Neuron (in vitro differentiated cells): ENCODE data around the gene MLXIP.

Experiments
- H2AFZ ChIP-seq: one replicate; pipeline ENCODE4 v1.6.1; 2013; ENCODE audit warnings: low read depth, mild to moderate bottlenecking, inconsistent platforms, low read length, moderate library complexity
- H3K27me3 ChIP-seq: one replicate; pipeline ENCODE4 v1.6.1; 2013; ENCODE audit warnings: low read length; ENCODE audit not compliant: insufficient read depth
- H3K36me3 ChIP-seq: one replicate; pipeline ENCODE4 v1.6.1; 2013; ENCODE audit warnings: low read length; ENCODE audit not compliant: insufficient read depth
- H3K4me1 ChIP-seq: one replicate; pipeline ENCODE4 v1.6.1; 2013; ENCODE audit warnings: low read length; ENCODE audit not compliant: insufficient read depth
- H3K4me3 ChIP-seq: 2 replicates; pipeline ENCODE4 v1.5.1; 2013; ENCODE audit warnings: mild to moderate bottlenecking, low read length, moderate library complexity
- H3K9me3 ChIP-seq: one replicate; pipeline ENCODE4 v1.6.1; 2013; ENCODE audit warnings: low read length

MLXIP gene

GRCh38 chr12:122058549-122059149 lies 19.9 kb upstream of the MLXIP start:
- H2AFZ ChIP-seq, result no peak overlapping the region
- peaks cover 12% of the 10 kb centered on the region for H3K4me1 ChIP-seq
- peaks cover 61% of the 10 kb centered on the region for H3K36me3 ChIP-seq

GRCh38 chr12:122059203-122059960 lies 19.2 kb upstream of the MLXIP start:
- Histone ChIP-seq H3K36me3 (peaks cover 59% of the 10 kb centered on the region), H3K4me1 (peaks cover 18% of the 10 kb centered on the region)

More at GRCh38 chr12:122058549-122059149, 19.9 kb upstream of the MLXIP start:
- no peak overlapping the region for H3K4me3 ChIP-seq
- H3K27me3 ChIP-seq, result no peaks in the 10 kb centered on the region
- no peaks in the 10 kb centered on the region for H3K9me3 ChIP-seq

GRCh38 chr12:122060081-122060501 lies 18.5 kb upstream of the MLXIP start:
- Histone ChIP-seq H3K36me3 (peaks cover 52% of the 10 kb centered on the region), H3K9me3 (no peaks in the 10 kb centered on the region), H2AFZ (no peak overlapping the region), H3K27me3 (no peaks in the 10 kb centered on the region), H3K4me1 (peaks cover 25% of the 10 kb centered on the region), H3K4me3 (no peak overlapping the region)

More at GRCh38 chr12:122059203-122059960, 19.2 kb upstream of the MLXIP start:
- H3K9me3 ChIP-seq, result no peaks in the 10 kb centered on the region
- no peak overlapping the region for H2AFZ ChIP-seq
- no peaks in the 10 kb centered on the region for H3K27me3 ChIP-seq
- no peak overlapping the region for H3K4me3 ChIP-seq

DNA sequence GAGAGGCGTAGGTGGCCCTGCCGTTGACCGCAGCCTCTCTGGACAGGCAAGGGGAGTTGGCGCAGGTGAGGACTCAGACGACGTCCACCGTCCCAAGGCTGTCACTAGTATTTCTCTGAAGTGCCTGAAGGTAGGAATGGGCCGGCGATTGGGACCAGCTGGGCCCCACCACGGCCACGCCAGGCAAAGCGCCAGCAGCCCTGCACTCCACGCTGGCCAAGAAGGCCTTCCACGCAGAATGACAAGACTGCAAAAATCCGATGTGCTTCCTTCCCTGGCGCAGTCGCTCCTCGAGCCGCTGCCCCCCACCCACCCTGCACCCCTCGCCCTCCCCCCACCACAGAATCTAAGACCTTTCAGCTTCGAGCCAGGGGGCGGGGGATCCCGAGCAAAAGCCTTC lies 17.3 kb upstream of the MLXIP start:
- no peaks in the 10 kb centered on the region for H3K27me3 ChIP-seq
- H2AFZ ChIP-seq, result no peak overlapping the region
- H3K9me3 ChIP-seq, result no peaks in the 10 kb centered on the region
- no peak overlapping the region for H3K4me3 ChIP-seq
- peaks cover 41% of the 10 kb centered on the region for H3K36me3 ChIP-seq
- peaks cover 28% of the 10 kb centered on the region for H3K4me1 ChIP-seq

DNA sequence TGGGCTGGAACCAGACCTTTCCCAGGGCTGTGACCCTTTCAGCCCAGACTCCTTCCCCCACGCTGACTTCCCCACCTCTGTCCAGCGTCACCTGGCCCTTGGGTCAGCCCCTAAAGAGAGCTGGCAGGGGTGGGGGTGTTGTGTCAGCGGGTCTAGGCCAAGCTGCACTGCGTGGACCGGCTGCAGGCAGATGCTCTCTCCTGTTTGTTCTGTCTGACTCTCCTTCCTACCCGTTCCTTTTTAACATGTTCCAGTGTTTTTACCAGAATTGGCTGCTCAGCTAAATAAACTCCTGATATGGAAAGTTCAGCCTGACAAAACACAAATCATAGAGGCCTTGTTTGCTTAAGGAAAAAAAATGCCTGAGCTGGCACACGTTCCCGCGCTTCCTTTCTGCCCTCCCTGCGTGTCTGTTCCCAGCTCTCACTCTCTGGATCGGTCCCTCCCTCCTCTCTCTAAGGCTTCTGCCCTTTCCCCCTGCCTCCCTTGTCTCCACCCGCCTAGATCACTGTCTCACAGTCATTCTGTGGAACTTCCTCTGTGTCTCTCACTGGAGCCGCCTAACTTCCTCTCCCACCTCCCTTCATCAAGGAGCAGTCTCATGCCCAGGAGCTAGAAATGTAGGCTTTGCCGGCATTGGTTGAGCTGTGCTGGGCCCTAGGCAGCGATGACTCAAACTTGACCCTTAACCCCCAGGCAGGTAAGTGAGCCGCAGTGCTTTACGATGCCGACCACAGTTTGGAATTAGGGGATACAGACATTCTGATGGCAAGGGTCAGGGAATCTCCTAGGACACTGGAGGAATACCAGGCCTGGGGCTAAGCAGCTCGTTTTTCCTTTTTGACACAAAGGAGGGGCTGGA lies 15.5 kb upstream of the MLXIP start:
- peak overlapping the region; percentile 29 for H2AFZ ChIP-seq
- H3K27me3 ChIP-seq, result no peaks in the 10 kb centered on the region
- H3K9me3 ChIP-seq, result no peaks in the 10 kb centered on the region
- H3K36me3 ChIP-seq, result peaks cover 26% of the 10 kb centered on the region
- peaks cover 31% of the 10 kb centered on the region for H3K4me1 ChIP-seq
- H3K4me3 ChIP-seq, result peak overlapping the region; percentile 47

- H2AFZ ChIP-seq, result peak overlapping the region; percentile 29
- peaks cover 31% of the 10 kb centered on the region for H3K4me1 ChIP-seq
- peaks cover 26% of the 10 kb centered on the region for H3K36me3 ChIP-seq
- no peaks in the 10 kb centered on the region for H3K9me3 ChIP-seq
- peak overlapping the region; percentile 47 for H3K4me3 ChIP-seq
- no peaks in the 10 kb centered on the region for H3K27me3 ChIP-seq
Measured at GRCh38 chr12:122063694-122064024, 14.9 kb upstream of the MLXIP start.

DNA sequence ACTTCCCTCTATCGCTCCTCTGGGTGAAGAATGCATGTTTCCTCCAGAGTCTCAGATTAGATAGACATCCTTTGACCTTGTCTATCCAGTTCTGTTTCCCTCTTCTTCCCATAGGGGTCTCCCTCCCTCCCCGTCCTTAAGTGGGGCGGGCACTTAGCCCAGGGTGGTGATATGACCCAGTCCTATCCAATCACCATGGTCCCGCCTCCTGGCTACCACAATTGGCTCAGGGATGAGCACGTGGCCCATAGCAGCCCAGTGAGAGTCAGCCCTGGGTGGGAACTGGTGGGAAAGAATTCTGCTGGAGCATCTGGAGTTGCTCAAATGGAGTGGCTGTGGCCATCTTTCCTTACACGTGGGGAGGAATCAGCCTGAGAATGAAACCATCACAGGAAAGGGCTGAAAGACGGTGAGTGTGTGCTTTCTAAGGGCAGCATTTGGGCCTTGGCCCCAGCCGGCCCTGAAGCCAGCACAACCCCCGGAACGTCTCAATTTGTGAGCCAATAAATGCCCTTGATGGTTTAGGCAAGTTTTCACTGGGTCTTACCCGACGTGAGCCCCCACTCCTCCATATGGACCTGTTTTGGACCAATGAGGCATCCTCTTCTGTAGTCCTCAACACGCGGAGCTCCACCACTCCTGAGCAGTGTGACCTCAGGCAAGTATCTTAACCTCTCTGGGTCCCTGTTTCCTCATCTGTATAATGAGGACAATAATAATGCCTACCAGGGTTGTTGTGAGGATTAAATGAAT lies 14.4 kb upstream of the MLXIP start:
- Histone ChIP-seq H3K4me3 (peak overlapping the region; percentile 47), H3K36me3 (peaks cover 20% of the 10 kb centered on the region), H3K9me3 (no peaks in the 10 kb centered on the region)

GRCh38 chr12:122064780-122065588 lies 13.6 kb upstream of the MLXIP start:
- Histone ChIP-seq H3K4me3 (peak overlapping the region; percentile 47), H2AFZ (no peak overlapping the region), H3K36me3 (peaks cover 16% of the 10 kb centered on the region), H3K9me3 (no peaks in the 10 kb centered on the region), H3K4me1 (peaks cover 31% of the 10 kb centered on the region), H3K27me3 (no peaks in the 10 kb centered on the region)

More for the DNA sequence above, 14.4 kb upstream of the MLXIP start:
- Histone ChIP-seq H3K4me1 (peaks cover 31% of the 10 kb centered on the region), H3K27me3 (no peaks in the 10 kb centered on the region), H2AFZ (no peak overlapping the region)

DNA sequence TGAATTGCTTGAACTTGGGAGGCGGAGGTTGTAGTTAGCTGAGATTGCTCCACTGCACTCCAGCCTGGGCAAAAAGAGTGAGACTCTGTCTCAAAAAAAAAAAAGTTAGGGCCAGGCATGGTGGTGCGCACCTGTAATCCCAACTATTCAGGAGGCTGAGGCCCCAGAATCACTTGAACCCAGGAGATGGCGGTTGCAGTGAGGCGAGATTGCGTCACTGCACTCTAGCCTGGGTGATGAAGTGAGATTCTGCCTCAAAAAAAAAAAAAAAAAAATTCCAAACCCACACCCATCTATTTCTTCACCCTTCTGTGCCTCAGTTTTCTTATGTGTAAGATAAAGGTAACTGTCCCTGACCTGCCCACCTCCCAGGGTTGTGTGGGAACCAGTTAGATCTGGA lies 11.0 kb upstream of the MLXIP start:
- H3K4me3 ChIP-seq, result no peak overlapping the region
- no peak overlapping the region for H2AFZ ChIP-seq

GRCh38 chr12:122067966-122068365 lies 10.6 kb upstream of the MLXIP start:
- H3K9me3 ChIP-seq, result no peaks in the 10 kb centered on the region
- H3K4me3 ChIP-seq, result no peak overlapping the region
- no peak overlapping the region for H2AFZ ChIP-seq
- H3K27me3 ChIP-seq, result no peaks in the 10 kb centered on the region
- peaks cover 6% of the 10 kb centered on the region for H3K36me3 ChIP-seq
- peaks cover 31% of the 10 kb centered on the region for H3K4me1 ChIP-seq

More for the DNA sequence above, 11.0 kb upstream of the MLXIP start:
- Histone ChIP-seq H3K36me3 (peaks cover 6% of the 10 kb centered on the region), H3K9me3 (no peaks in the 10 kb centered on the region), H3K4me1 (peaks cover 34% of the 10 kb centered on the region), H3K27me3 (no peaks in the 10 kb centered on the region)

DNA sequence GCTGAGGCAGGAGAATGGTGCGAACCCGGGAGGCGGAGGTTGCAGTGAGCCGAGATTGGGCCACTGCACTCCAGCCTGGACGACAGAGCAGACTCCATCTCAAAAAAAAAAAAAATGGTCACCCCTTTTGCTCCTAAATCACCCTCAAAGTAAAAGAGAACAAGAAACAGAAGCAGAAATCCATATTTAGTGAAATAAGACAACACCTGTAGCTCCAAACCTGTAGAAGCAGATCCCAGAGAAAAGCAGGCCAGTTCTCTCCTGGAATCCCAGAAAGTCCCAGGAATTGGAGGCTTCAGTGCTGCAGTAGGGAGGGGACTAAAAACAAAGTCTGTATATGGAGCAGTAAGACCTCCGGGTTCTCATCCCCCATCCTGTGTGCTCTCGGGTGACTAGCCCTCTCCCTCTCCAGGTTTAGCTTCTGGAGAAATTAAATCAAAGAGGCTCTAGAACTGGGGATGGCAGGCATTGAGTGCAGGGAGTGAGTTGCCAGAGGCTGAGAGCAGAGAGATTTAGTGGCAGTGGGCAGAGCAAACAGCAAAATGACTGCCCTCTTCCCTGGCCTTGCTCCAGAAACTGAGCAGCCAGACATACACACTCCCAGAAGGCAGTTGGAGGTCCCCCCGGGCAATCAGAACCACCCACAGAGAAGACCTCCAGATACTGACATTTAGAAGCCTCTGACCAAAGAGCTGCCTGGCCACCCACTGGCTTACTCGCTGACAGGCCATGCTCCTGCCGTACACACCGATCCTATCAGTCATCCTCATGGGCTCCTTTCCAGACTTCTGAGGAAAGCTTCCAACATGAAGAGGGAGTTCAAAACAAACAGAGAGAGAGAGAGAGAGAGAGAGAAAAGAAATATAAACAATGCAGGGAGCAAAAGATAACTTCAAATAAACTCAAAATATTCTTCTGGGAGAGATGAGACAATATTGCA lies 6.3 kb upstream of the MLXIP start:
- no peak overlapping the region for H3K4me3 ChIP-seq
- no peaks in the 10 kb centered on the region for H3K27me3 ChIP-seq

More for the DNA sequence above, 6.3 kb upstream of the MLXIP start:
- Histone ChIP-seq H3K9me3 (no peaks in the 10 kb centered on the region), H2AFZ (no peak overlapping the region), H3K36me3 (peaks cover 6% of the 10 kb centered on the region), H3K4me1 (peaks cover 9% of the 10 kb centered on the region)
